Activated CD8-positive, alpha-beta memory T cell treated with anti-CD3 and anti-CD28 coated beads for 48 hours (primary cell): ENCODE results near the gene NMRAL1.

ENCODE experiments used
- DNase-seq, 3 experiments: peaks; one replicate each; pipeline ENCODE4 v3.0.0-alpha.2; 2020; ENCODE audit warnings: low read depth in 2 of 3, low spot score in 2 of 3

NMRAL1 gene

GRCh38 chr16:4505356-4506147 is 31.1 kb upstream of the NMRAL1 start:
- DNase-seq: peak in 2 of 3 experiments; percentile 40 to 45

GRCh38 chr16:4501071-4501478 is 26.6 kb upstream of the NMRAL1 start:
- DNase-seq: no peak

- no peak for DNase-seq
Measured at GRCh38 chr16:4500272-4500671, 25.8 kb upstream of the NMRAL1 start.

- DNase-seq: no peak
Measured at GRCh38 chr16:4499196-4499555, 24.8 kb upstream of the NMRAL1 start.

- no peak for DNase-seq
Measured at GRCh38 chr16:4498546-4499195, 24.2 kb upstream of the NMRAL1 start.

GRCh38 chr16:4496305-4496704 is 21.9 kb upstream of the NMRAL1 start:
- DNase-seq: no peak

- DNase-seq: no peak
Measured at GRCh38 chr16:4495766-4496165, 21.3 kb upstream of the NMRAL1 start.

- no peak for DNase-seq
Measured at GRCh38 chr16:4494746-4495490, 20.5 kb upstream of the NMRAL1 start.

- no peak for DNase-seq
Measured at GRCh38 chr16:4491898-4492297, 17.5 kb upstream of the NMRAL1 start.

GRCh38 chr16:4489030-4489429 is 14.6 kb upstream of the NMRAL1 start:
- no peak for DNase-seq

GRCh38 chr16:4488499-4488967 is 14.1 kb upstream of the NMRAL1 start:
- DNase-seq: no peak

- no peak for DNase-seq
Measured at GRCh38 chr16:4487955-4488498, 13.6 kb upstream of the NMRAL1 start.

GRCh38 chr16:4486126-4486893 is 11.9 kb upstream of the NMRAL1 start:
- DNase-seq: no peak

- DNase-seq: no peak
Measured at GRCh38 chr16:4481963-4482362, 7.5 kb upstream of the NMRAL1 start.

- no peak for DNase-seq
Measured at GRCh38 chr16:4481526-4481925, 7.1 kb upstream of the NMRAL1 start.

- DNase-seq: no peak
Measured at GRCh38 chr16:4477966-4478365, 3.5 kb upstream of the NMRAL1 start.

GRCh38 chr16:4475880-4476788 is 1.7 kb upstream of the NMRAL1 start, which contains the start of gene HMOX2:
Gene HMOX2, plus strand, starts transcription at chr16:4476398. Its CDS starts 29,127 bp downstream, at chr16:4505525.
- DNase-seq: peak; percentile 85 to 94 (median 91)

GRCh38 chr16:4472880-4473279 is 1.5 kb downstream of the NMRAL1 start:
- no peak for DNase-seq

GRCh38 chr16:4471869-4472268 is 2.6 kb downstream of the NMRAL1 start:
- no peak for DNase-seq

- no peak for DNase-seq
Measured at GRCh38 chr16:4468972-4469371, 5.5 kb downstream of the NMRAL1 start.
